Endothelial cell of umbilical vein (primary cell): Measurements from ENCODE around the gene CERS5. TPM values are rescaled to one million over a fixed set of nuclear protein-coding genes. Genes with fewer than 3 reads are reported as not detected.

ENCODE experiments used
- BruUV-seq: library from RNA; stranded (reverse); fragments of 400-500 nt; replicated peaks from 2 replicates; lab custom pipeline; 2021; lab: Mats Ljungman, UMichigan
- CTCF ChIA-PET: fragments of 300-600, 350-600 bp; sonication (Branson Sonifier 250); formaldehyde crosslinking; loops from one replicate; lab custom pipeline; 2021; ENCODE audit warnings: antibody characterized with exemption, inconsistent platforms; lab: Charles Lee
- POLR2A ChIA-PET: fragments of 300-600, 350-600 bp; sonication (Branson Sonifier 250); formaldehyde crosslinking; loops from one replicate; lab custom pipeline; 2021; ENCODE audit warnings: antibody characterized with exemption, inconsistent platforms; lab: Charles Lee
- DNase-seq: peaks from one replicate; pipeline ENCODE4 v3.0.0-alpha.2; 2011; ENCODE audit warnings: low read depth, low spot score
- FAIRE-seq: peaks from 2 replicates; lab custom pipeline; 2011; peaks lifted over from hg19 to GRCh38; lab: Jason Lieb, UNC
- H2AFZ ChIP-seq: 2 replicates; pipeline ENCODE4 v1.6.0; 2012; ENCODE audit warnings: low read depth, low read length, control low read depth, inconsistent platforms
- H3K27ac ChIP-seq: 2 replicates; pipeline ENCODE4 v1.5.1; 2011; ENCODE audit warnings: low read depth, mild to moderate bottlenecking, control low read depth, low read length, moderate library complexity; ENCODE audit not compliant: insufficient read depth
- H3K27me3 ChIP-seq, 2 experiments: 2 replicates each; pipeline versions ENCODE4 v1.6.0 to v1.6.1; 2011; ENCODE audit warnings: low read length in 2 of 2, mixed read lengths in 1 of 2; ENCODE audit not compliant: control insufficient read depth in 2 of 2, insufficient read depth in 2 of 2
- H3K36me3 ChIP-seq, 2 experiments: 2 replicates in 1 of 2; 3 replicates in 1 of 2; pipeline ENCODE4 v1.5.1; 2011; ENCODE audit warnings: low read length in 2 of 2, mild to moderate bottlenecking in 1 of 2, moderate library complexity in 1 of 2; ENCODE audit not compliant: control insufficient read depth in 2 of 2, insufficient read depth in 2 of 2; ENCODE audit errors: extremely low read depth in 1 of 2
- H3K4me1 ChIP-seq: 3 replicates; pipeline ENCODE4 v1.5.1; 2011; ENCODE audit warnings: mild to moderate bottlenecking, low read length; ENCODE audit not compliant: control insufficient read depth, insufficient read depth; ENCODE audit errors: extremely low read depth
- H3K4me2 ChIP-seq: 2 replicates; pipeline ENCODE4 v1.6.1; 2011; ENCODE audit warnings: low read length, control low read depth, mixed read lengths; ENCODE audit not compliant: insufficient read depth
- H3K4me3 ChIP-seq, 3 experiments: fragments of 200-600 bp in 1 of 3; sonication (generic), shearing (Covaris generic) in 1 of 3; replicated peaks in 1 of 3; 2 replicates each; pipeline ENCODE4 v1.5.1; 2011 to 2016; ENCODE audit warnings: control low read depth in 3 of 3, low read length in 3 of 3, mild to moderate bottlenecking in 2 of 3, inconsistent platforms in 1 of 3, low read depth in 1 of 3, moderate library complexity in 1 of 3; ENCODE audit not compliant: insufficient read depth in 1 of 3
- H3K79me2 ChIP-seq: 2 replicates; pipeline ENCODE4 v1.6.0; 2012; ENCODE audit warnings: low read length, inconsistent platforms; ENCODE audit not compliant: control insufficient read depth, insufficient read depth
- H3K9ac ChIP-seq: replicated peaks from 2 replicates; pipeline ENCODE3; 2011; ENCODE audit warnings: low read length, control low read depth; ENCODE audit not compliant: insufficient read depth; ENCODE audit errors: extremely low read depth
- H3K9me1 ChIP-seq: replicated peaks from 3 replicates; pipeline ENCODE4 v1.6.0; 2011; ENCODE audit warnings: mild to moderate bottlenecking, low read length; ENCODE audit not compliant: control insufficient read depth, insufficient read depth; ENCODE audit errors: extremely low read depth
- H3K9me3 ChIP-seq: replicated peaks from 2 replicates; pipeline ENCODE4 v1.5.1; 2012; ENCODE audit warnings: low read length, inconsistent platforms; ENCODE audit not compliant: control insufficient read depth, insufficient read depth
- H4K20me1 ChIP-seq: replicated peaks from 2 replicates; pipeline ENCODE3; 2011; ENCODE audit warnings: mild to moderate bottlenecking, low read length; ENCODE audit not compliant: control insufficient read depth, insufficient read depth; ENCODE audit errors: extremely low read depth
- CTCF ChIP-seq, 2 donors: IDR thresholded peaks; 1 replicate in 1 of 2; 2 replicates in 1 of 2; pipeline ENCODE4 v1.5.1; 2011; ENCODE audit warnings: low read length in 2 of 2, mild to moderate bottlenecking in 2 of 2, moderate library complexity in 2 of 2, control low read depth in 1 of 2, inconsistent platforms in 1 of 2, low read depth in 1 of 2; ENCODE audit not compliant: insufficient read depth in 1 of 2; ENCODE audit errors: extremely low read depth in 1 of 2
- EZH2 ChIP-seq: IDR thresholded peaks from 2 replicates; pipeline ENCODE4 v1.6.1; 2012; ENCODE audit warnings: borderline replicate concordance, low read depth, mild to moderate bottlenecking, moderate library complexity, low read length, inconsistent platforms; ENCODE audit not compliant: severe bottlenecking
- FOS ChIP-seq: IDR thresholded peaks from 2 replicates; pipeline ENCODE4 v1.6.1; 2011; ENCODE audit warnings: mild to moderate bottlenecking, low read length, moderate library complexity, borderline replicate concordance; ENCODE audit not compliant: insufficient read depth
- JUN ChIP-seq: IDR thresholded peaks from 2 replicates; pipeline ENCODE4 v1.6.1; 2011; ENCODE audit warnings: borderline replicate concordance, low read depth; ENCODE audit not compliant: insufficient read length, insufficient read depth
- MAX ChIP-seq: IDR thresholded peaks from 2 replicates; pipeline ENCODE4 v1.6.1; 2011; ENCODE audit not compliant: insufficient read depth, insufficient read length
- MYC ChIP-seq: IDR thresholded peaks from one replicate; pipeline ENCODE4 v1.6.1; 2011; ENCODE audit warnings: mild to moderate bottlenecking, low read depth, low read length
- POLR2A ChIP-seq: IDR thresholded peaks from 2 replicates; pipeline ENCODE4 v1.6.1; 2012; ENCODE audit warnings: low read depth, mild to moderate bottlenecking, control low read depth, low read length
- POLR2AphosphoS5 ChIP-seq: IDR thresholded peaks from 2 replicates; pipeline ENCODE4 v1.6.1; 2012; ENCODE audit warnings: low read depth, mild to moderate bottlenecking, control low read depth, low read length, moderate library complexity; ENCODE audit not compliant: insufficient read depth
- dilution Hi-C: fragments of 300-500 bp; cut with MboI; formaldehyde crosslinking; loops from one replicate; pipeline ENCODE4 v1.15.0; 2019; ENCODE audit warnings: low sequenced_read_pairs; ENCODE audit not compliant: extremely low pct_ligation_motif_present
- intact Hi-C: fragments of 100-400 bp; cut with micrococcal nuclease; formaldehyde crosslinking; loops from one replicate; pipeline ENCODE4 v1.10.0; 2022
- polyA plus RNA-seq, 4 experiments: library from polyadenylated mRNA; depleted of rRNA in 3 of 4; stranded (reverse) in 3 of 4; unstranded in 1 of 4; fragments of >200 nt; gene quantifications; 2 replicates each; pipeline versions ENCODE4 v1.2.1 to v1.2.3, GENCODE V29; 2011 to 2012; ENCODE audit warnings: missing spikeins in 1 of 4
- total RNA-seq: library from RNA; stranded (reverse); gene quantifications from 2 replicates; pipeline ENCODE4 v1.2.3, GENCODE V29; 2021

Gene CERS5
- total and polyA plus RNA-seq, 2 donors (not counting 3 experiments of a cell fraction or from before 2014, with no cell fraction given) = 60.4 to 108 TPM

GRCh38 chr12:50102646-50103309 is 64.4 kb downstream of the CERS5 start:
- H3K9ac ChIP-seq = no peak overlapping the region
- peaks cover 6 to 25% of the 10 kb centered on the region in 2 experiments for H3K36me3 ChIP-seq
- H3K4me3 ChIP-seq = no peak overlapping the region
- no TSS peak for BruUV-seq
- no peaks in the 10 kb centered on the region for H3K9me3 ChIP-seq
- dilution Hi-C loops (no loop called here), intact Hi-C loops (no loop called here)
- no peaks in the 10 kb centered on the region for H3K9me1 ChIP-seq
- H3K4me2 ChIP-seq = no peak overlapping the region
- TF ChIP-seq EZH2 (no peak), MAX (no peak), CTCF (IDR thresholded peaks at IDR 0.05; ENCODE audit: extremely low read depth in 1 of 2, insufficient read depth in 1 of 2, low read depth in 1 of 2, low read length in 2 of 2) (no peak), FOS (no peak), POLR2AphosphoS5 (no peak), POLR2A (no peak), MYC (no peak), JUN (no peak)
- ChIA-PET CTCF (interaction anchor here (0.8 to 6.4 kb wide), 8 partner anchors 8 to 212 kb away, joined by 3 to 80 read pairs (median 8); partner anchors contain the start of genes COX14 and SMARCD1), POLR2A (interaction anchor here (1.2 kb wide), 1 partner anchor 9 kb away, joined by 4 read pairs; no protein-coding TSS in a partner anchor)
- H3K27ac ChIP-seq = no peak overlapping the region
- no peak for FAIRE-seq
- DNase-seq = no peak
- H3K4me1 ChIP-seq = no peaks in the 10 kb centered on the region
- no peaks in the 10 kb centered on the region for H4K20me1 ChIP-seq
- no peak overlapping the region for H2AFZ ChIP-seq
- no peaks in the 10 kb centered on the region for H3K79me2 ChIP-seq
- H3K27me3 ChIP-seq = no peaks in the 10 kb centered on the region
